ENCODE measurements around the gene PLA2G2C. TPM values are rescaled to one million over a fixed set of nuclear protein-coding genes. Genes with fewer than 3 reads are reported as not detected.

The PLA2G2C gene
- total and polyA plus RNA-seq, 2 experiments from 2014 or later: not detected

DNA sequence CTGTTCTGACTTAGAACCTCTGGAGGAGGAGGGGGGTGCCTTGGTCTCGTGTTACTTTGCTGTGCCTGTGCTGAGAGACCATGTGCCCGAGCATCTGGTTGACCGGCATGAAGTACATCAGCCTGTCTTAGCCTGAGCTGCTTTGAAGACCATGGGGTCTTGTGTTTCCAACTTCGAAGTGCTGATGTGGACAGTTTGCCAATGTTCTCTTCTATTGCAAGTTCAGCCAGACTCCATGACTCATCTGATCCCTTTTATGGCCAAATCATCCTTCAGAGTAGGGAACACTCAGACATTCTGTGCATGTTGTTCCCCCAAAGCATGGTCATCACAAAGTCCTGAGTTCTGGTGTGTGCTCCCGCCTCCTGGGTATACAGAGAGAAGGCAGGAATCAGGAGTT is 6.0 kb upstream of the PLA2G2C start:
- Histone ChIP-seq H3K4me1 (ENCODE audit: insufficient read depth) (peaks cover 10% of the 10 kb centered on the region), H3K79me2 (replicated peaks; ENCODE audit: insufficient read depth) (no peaks in the 10 kb centered on the region), H3F3A (replicated peaks; ENCODE audit: low read depth) (no peaks in the 10 kb centered on the region), H3K27me3 (ENCODE audit: insufficient read depth) (no peaks in the 10 kb centered on the region), H2AFZ (no peak overlapping the region), H3K4me2 (no peak overlapping the region), H4K20me1 (replicated peaks; ENCODE audit: insufficient read depth) (no peaks in the 10 kb centered on the region), H3K4me3 (no peak overlapping the region), H3K9me2 (ENCODE audit: insufficient read depth) (0 out of 2 replicates have a peak, but pooled peaks cover 4% of the 10 kb centered on the region), H3K27ac (ENCODE audit: low read depth) (no peak overlapping the region), H3K36me3 (ENCODE audit: insufficient read depth) (no peaks in the 10 kb centered on the region)
- no peak for ATAC-seq
- TF ChIP-seq EZH2phosphoT487 (IDR thresholded peaks at IDR 0.05; ENCODE audit: unreplicated experiment) (no peak), POLR2AphosphoS5 (IDR thresholded peaks at IDR 0.05; ENCODE audit: low read depth) (no peak), STAT1 (IDR thresholded peaks at IDR 0.05; ENCODE audit: unreplicated experiment) (no peak), ZNF331 (CRISPR knock-in tag; IDR thresholded peaks at IDR 0.05; ENCODE audit: low read depth) (no peak), CREB1 (CRISPR knock-in tag; IDR thresholded peaks at IDR 0.05; ENCODE audit: low read depth) (no peak), ZNF114 (CRISPR knock-in tag; IDR thresholded peaks at IDR 0.05) (no peak), EZH2 (IDR thresholded peaks at IDR 0.05; ENCODE audit: low read depth, unreplicated experiment) (no peak), NANOG (IDR thresholded peaks at IDR 0.05; ENCODE audit: borderline replicate concordance) (no peak), JUNB (IDR thresholded peaks at IDR 0.05; ENCODE audit: unreplicated experiment) (no peak)
- TF ChIP-seq, protein P1, sequence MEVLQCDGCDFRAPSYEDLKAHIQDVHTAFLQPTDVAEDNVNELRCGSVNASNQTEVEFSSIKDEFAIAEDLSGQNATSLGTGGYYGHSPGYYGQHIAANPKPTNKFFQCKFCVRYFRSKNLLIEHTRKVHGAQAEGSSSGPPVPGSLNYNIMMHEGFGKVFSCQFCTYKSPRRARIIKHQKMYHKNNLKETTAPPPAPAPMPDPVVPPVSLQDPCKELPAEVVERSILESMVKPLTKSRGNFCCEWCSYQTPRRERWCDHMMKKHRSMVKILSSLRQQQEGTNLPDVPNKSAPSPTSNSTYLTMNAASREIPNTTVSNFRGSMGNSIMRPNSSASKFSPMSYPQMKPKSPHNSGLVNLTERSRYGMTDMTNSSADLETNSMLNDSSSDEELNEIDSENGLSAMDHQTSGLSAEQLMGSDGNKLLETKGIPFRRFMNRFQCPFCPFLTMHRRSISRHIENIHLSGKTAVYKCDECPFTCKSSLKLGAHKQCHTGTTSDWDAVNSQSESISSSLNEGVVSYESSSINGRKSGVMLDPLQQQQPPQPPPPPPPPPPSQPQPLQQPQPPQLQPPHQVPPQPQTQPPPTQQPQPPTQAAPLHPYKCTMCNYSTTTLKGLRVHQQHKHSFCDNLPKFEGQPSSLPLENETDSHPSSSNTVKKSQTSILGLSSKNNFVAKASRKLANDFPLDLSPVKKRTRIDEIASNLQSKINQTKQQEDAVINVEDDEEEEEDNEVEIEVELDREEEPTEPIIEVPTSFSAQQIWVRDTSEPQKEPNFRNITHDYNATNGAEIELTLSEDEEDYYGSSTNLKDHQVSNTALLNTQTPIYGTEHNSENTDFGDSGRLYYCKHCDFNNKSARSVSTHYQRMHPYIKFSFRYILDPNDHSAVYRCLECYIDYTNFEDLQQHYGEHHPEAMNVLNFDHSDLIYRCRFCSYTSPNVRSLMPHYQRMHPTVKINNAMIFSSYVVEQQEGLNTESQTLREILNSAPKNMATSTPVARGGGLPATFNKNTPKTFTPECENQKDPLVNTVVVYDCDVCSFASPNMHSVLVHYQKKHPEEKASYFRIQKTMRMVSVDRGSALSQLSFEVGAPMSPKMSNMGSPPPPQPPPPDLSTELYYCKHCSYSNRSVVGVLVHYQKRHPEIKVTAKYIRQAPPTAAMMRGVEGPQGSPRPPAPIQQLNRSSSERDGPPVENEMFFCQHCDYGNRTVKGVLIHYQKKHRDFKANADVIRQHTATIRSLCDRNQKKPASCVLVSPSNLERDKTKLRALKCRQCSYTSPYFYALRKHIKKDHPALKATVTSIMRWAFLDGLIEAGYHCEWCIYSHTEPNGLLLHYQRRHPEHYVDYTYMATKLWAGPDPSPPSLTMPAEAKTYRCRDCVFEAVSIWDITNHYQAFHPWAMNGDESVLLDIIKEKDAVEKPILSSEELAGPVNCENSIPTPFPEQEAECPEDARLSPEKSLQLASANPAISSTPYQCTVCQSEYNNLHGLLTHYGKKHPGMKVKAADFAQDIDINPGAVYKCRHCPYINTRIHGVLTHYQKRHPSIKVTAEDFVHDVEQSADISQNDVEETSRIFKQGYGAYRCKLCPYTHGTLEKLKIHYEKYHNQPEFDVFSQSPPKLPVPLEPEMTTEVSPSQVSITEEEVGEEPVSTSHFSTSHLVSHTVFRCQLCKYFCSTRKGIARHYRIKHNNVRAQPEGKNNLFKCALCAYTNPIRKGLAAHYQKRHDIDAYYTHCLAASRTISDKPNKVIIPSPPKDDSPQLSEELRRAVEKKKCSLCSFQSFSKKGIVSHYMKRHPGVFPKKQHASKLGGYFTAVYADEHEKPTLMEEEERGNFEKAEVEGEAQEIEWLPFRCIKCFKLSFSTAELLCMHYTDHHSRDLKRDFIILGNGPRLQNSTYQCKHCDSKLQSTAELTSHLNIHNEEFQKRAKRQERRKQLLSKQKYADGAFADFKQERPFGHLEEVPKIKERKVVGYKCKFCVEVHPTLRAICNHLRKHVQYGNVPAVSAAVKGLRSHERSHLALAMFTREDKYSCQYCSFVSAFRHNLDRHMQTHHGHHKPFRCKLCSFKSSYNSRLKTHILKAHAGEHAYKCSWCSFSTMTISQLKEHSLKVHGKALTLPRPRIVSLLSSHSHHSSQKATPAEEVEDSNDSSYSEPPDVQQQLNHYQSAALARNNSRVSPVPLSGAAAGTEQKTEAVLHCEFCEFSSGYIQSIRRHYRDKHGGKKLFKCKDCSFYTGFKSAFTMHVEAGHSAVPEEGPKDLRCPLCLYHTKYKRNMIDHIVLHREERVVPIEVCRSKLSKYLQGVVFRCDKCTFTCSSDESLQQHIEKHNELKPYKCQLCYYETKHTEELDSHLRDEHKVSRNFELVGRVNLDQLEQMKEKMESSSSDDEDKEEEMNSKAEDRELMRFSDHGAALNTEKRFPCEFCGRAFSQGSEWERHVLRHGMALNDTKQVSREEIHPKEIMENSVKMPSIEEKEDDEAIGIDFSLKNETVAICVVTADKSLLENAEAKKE (CRISPR knock-in tag; IDR thresholded peaks at IDR 0.05): no peak
- TF ChIP-seq, protein P2, sequence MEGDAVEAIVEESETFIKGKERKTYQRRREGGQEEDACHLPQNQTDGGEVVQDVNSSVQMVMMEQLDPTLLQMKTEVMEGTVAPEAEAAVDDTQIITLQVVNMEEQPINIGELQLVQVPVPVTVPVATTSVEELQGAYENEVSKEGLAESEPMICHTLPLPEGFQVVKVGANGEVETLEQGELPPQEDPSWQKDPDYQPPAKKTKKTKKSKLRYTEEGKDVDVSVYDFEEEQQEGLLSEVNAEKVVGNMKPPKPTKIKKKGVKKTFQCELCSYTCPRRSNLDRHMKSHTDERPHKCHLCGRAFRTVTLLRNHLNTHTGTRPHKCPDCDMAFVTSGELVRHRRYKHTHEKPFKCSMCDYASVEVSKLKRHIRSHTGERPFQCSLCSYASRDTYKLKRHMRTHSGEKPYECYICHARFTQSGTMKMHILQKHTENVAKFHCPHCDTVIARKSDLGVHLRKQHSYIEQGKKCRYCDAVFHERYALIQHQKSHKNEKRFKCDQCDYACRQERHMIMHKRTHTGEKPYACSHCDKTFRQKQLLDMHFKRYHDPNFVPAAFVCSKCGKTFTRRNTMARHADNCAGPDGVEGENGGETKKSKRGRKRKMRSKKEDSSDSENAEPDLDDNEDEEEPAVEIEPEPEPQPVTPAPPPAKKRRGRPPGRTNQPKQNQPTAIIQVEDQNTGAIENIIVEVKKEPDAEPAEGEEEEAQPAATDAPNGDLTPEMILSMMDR (conservative IDR thresholded peaks at IDR 0.05; ENCODE audit: low read depth in 2 of 2): no peak
- TF ChIP-seq, protein P3, sequence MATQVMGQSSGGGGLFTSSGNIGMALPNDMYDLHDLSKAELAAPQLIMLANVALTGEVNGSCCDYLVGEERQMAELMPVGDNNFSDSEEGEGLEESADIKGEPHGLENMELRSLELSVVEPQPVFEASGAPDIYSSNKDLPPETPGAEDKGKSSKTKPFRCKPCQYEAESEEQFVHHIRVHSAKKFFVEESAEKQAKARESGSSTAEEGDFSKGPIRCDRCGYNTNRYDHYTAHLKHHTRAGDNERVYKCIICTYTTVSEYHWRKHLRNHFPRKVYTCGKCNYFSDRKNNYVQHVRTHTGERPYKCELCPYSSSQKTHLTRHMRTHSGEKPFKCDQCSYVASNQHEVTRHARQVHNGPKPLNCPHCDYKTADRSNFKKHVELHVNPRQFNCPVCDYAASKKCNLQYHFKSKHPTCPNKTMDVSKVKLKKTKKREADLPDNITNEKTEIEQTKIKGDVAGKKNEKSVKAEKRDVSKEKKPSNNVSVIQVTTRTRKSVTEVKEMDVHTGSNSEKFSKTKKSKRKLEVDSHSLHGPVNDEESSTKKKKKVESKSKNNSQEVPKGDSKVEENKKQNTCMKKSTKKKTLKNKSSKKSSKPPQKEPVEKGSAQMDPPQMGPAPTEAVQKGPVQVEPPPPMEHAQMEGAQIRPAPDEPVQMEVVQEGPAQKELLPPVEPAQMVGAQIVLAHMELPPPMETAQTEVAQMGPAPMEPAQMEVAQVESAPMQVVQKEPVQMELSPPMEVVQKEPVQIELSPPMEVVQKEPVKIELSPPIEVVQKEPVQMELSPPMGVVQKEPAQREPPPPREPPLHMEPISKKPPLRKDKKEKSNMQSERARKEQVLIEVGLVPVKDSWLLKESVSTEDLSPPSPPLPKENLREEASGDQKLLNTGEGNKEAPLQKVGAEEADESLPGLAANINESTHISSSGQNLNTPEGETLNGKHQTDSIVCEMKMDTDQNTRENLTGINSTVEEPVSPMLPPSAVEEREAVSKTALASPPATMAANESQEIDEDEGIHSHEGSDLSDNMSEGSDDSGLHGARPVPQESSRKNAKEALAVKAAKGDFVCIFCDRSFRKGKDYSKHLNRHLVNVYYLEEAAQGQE (IDR thresholded peaks at IDR 0.05; ENCODE audit: unreplicated experiment): no peak
- TF ChIP-seq, protein P4, sequence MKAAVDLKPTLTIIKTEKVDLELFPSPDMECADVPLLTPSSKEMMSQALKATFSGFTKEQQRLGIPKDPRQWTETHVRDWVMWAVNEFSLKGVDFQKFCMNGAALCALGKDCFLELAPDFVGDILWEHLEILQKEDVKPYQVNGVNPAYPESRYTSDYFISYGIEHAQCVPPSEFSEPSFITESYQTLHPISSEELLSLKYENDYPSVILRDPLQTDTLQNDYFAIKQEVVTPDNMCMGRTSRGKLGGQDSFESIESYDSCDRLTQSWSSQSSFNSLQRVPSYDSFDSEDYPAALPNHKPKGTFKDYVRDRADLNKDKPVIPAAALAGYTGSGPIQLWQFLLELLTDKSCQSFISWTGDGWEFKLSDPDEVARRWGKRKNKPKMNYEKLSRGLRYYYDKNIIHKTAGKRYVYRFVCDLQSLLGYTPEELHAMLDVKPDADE (IDR thresholded peaks at IDR 0.05): no peak
- peaks cover 6% of the 10 kb centered on the region for H3K27me3 Mint-ChIP-seq (ENCODE audit: insufficient read depth, low read depth, poor library complexity)
- 0 out of 3 replicates have a peak, but pooled peaks cover 3% of the 10 kb centered on the region for H3K9me3 Mint-ChIP-seq
- H3K4me1 Mint-ChIP-seq: peaks cover 22% of the 10 kb centered on the region
- H3K27ac Mint-ChIP-seq: no peak overlapping the region
- H3K4me3 Mint-ChIP-seq: no peak overlapping the region
- H3K36me3 Mint-ChIP-seq (ENCODE audit: low read depth): no peaks in the 10 kb centered on the region
- no peak for DNase-seq (ENCODE audit: low spot score)
